Panc1 (cell line): ENCODE measurements around the gene C2CD2L.
A peak's percentile ranks its signal among the peaks of the same experiment; 100 is the strongest.

Experiments
- POLR2AphosphoS5 ChIP-seq: IDR thresholded peaks from 2 replicates; pipeline ENCODE4 v1.6.1; 2012; ENCODE audit warnings: mild to moderate bottlenecking, low read depth, low read length, moderate library complexity
- SIN3A ChIP-seq: IDR thresholded peaks from 2 replicates; pipeline ENCODE4 v1.6.1; 2012; ENCODE audit warnings: low read depth, mild to moderate bottlenecking, low read length, moderate library complexity, borderline replicate concordance; ENCODE audit not compliant: insufficient read depth
- TCF7L2 ChIP-seq: IDR thresholded peaks from 2 replicates; pipeline ENCODE4 v1.6.1; 2011; ENCODE audit warnings: mild to moderate bottlenecking, low read depth, low read length, inconsistent platforms
- TF ChIP-seq, protein P1 (sequence below): fragments of 450-650 bp; IDR thresholded peaks from 2 replicates; pipeline ENCODE4 v1.5.1; 2017; ENCODE audit warnings: mild to moderate bottlenecking

DNA sequence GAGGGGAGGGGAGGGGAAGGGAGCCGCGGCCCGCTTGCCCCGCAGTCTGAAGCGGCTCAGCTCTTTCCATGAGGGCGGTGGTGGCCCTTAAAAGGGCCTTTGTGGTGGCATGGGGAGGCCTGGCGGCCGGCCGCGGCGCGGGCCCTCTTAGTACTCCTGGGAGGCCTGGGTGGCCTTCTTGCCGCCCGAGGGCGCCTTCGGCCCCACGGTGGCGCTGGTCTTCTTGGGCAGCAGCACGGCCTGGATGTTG is 12.4 kb upstream of the C2CD2L start:
- TF ChIP-seq, protein P1, sequence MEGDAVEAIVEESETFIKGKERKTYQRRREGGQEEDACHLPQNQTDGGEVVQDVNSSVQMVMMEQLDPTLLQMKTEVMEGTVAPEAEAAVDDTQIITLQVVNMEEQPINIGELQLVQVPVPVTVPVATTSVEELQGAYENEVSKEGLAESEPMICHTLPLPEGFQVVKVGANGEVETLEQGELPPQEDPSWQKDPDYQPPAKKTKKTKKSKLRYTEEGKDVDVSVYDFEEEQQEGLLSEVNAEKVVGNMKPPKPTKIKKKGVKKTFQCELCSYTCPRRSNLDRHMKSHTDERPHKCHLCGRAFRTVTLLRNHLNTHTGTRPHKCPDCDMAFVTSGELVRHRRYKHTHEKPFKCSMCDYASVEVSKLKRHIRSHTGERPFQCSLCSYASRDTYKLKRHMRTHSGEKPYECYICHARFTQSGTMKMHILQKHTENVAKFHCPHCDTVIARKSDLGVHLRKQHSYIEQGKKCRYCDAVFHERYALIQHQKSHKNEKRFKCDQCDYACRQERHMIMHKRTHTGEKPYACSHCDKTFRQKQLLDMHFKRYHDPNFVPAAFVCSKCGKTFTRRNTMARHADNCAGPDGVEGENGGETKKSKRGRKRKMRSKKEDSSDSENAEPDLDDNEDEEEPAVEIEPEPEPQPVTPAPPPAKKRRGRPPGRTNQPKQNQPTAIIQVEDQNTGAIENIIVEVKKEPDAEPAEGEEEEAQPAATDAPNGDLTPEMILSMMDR: peak; percentile 92
- no peak for TF ChIP-seq POLR2AphosphoS5
- no peak for TF ChIP-seq TCF7L2
- TF ChIP-seq SIN3A: 0 out of 2 replicates have a peak, but pooled peaks have one; percentile 13
